HEK293 (cell line): ENCODE data around the gene JAGN1.

Experiments
- BCL11B ChIP-seq: fragments of 450-650 bp; formaldehyde crosslinking; IDR thresholded peaks from 2 replicates; pipeline ENCODE4 v1.5.1; 2016; ENCODE audit warnings: low read depth, missing biosample characterization, missing genetic modification characterization
- GLIS2 ChIP-seq: fragments of 450-650 bp; formaldehyde crosslinking; IDR thresholded peaks from 2 replicates; pipeline ENCODE4 v1.5.1; 2016; ENCODE audit warnings: missing biosample characterization, missing genetic modification characterization
- KLF9 ChIP-seq: fragments of 450-650 bp; formaldehyde crosslinking; IDR thresholded peaks from 2 replicates; pipeline ENCODE4 v1.5.1; 2016; ENCODE audit warnings: missing biosample characterization, missing genetic modification characterization, low read depth
- REST ChIP-seq: fragments of 450-650 bp; formaldehyde crosslinking; IDR thresholded peaks from 2 replicates; pipeline ENCODE4 v1.5.1; 2016; ENCODE audit warnings: missing biosample characterization, missing genetic modification characterization
- ZBTB7A ChIP-seq: fragments of 450-650 bp; formaldehyde crosslinking; IDR thresholded peaks from 2 replicates; pipeline ENCODE4 v1.5.1; 2016; ENCODE audit warnings: low read depth, missing biosample characterization, missing genetic modification characterization
- ZFP41 ChIP-seq: fragments of 450-650 bp; formaldehyde crosslinking; IDR thresholded peaks from 2 replicates; pipeline ENCODE4 v1.5.1; 2016; ENCODE audit warnings: missing biosample characterization, missing genetic modification characterization, borderline replicate concordance
- ZNF157 ChIP-seq: fragments of 450-650 bp; formaldehyde crosslinking; IDR thresholded peaks from 2 replicates; pipeline ENCODE4 v1.5.1; 2016; ENCODE audit warnings: missing biosample characterization, missing genetic modification characterization
- ZNF19 ChIP-seq: fragments of 450-650 bp; formaldehyde crosslinking; IDR thresholded peaks from 2 replicates; pipeline ENCODE4; 2016; ENCODE audit warnings: missing biosample characterization, missing genetic modification characterization, low read depth
- ZNF211 ChIP-seq: fragments of 450-650 bp; formaldehyde crosslinking; IDR thresholded peaks from 2 replicates; pipeline ENCODE4 v1.5.1; 2016; ENCODE audit warnings: low read depth, missing biosample characterization, missing genetic modification characterization
- ZNF23 ChIP-seq: fragments of 450-650 bp; formaldehyde crosslinking; IDR thresholded peaks from 2 replicates; pipeline ENCODE4 v1.5.1; 2016; ENCODE audit warnings: missing biosample characterization, missing genetic modification characterization, borderline replicate concordance
- ZNF239 ChIP-seq: fragments of 450-650 bp; formaldehyde crosslinking; IDR thresholded peaks from 2 replicates; pipeline ENCODE4 v1.5.1; 2016; ENCODE audit warnings: missing biosample characterization, missing genetic modification characterization
- ZNF391 ChIP-seq: fragments of 450-650 bp; formaldehyde crosslinking; IDR thresholded peaks from 2 replicates; pipeline ENCODE4 v1.5.1; 2016; ENCODE audit warnings: low read depth, missing biosample characterization, missing genetic modification characterization, borderline replicate concordance
- ZNF433 ChIP-seq: fragments of 450-650 bp; formaldehyde crosslinking; IDR thresholded peaks from 2 replicates; pipeline ENCODE4 v1.5.1; 2016; ENCODE audit warnings: missing biosample characterization, missing genetic modification characterization, low read depth
- ZNF449 ChIP-seq: fragments of 450-650 bp; formaldehyde crosslinking; IDR thresholded peaks from 2 replicates; pipeline ENCODE4 v1.5.1; 2017; ENCODE audit warnings: missing biosample characterization, mild to moderate bottlenecking, missing genetic modification characterization, moderate library complexity
- ZNF488 ChIP-seq: fragments of 450-650 bp; formaldehyde crosslinking; IDR thresholded peaks from 2 replicates; pipeline ENCODE4 v1.5.1; 2016; ENCODE audit warnings: missing biosample characterization, missing genetic modification characterization
- ZNF660 ChIP-seq: fragments of 450-650 bp; IDR thresholded peaks from 2 replicates; pipeline ENCODE4 v1.5.1; 2018; ENCODE audit warnings: missing biosample characterization, mild to moderate bottlenecking, missing genetic modification characterization
- ZNF664 ChIP-seq: fragments of 450-650 bp; formaldehyde crosslinking; IDR thresholded peaks from 2 replicates; pipeline ENCODE4 v1.5.1; 2016; ENCODE audit warnings: missing biosample characterization, missing genetic modification characterization
- TF ChIP-seq, protein P1 (sequence below): fragments of 450-650 bp; formaldehyde crosslinking; IDR thresholded peaks from 2 replicates; pipeline ENCODE4 v1.5.1; 2016; ENCODE audit warnings: missing biosample characterization, missing genetic modification characterization
- TF ChIP-seq, protein P2 (sequence below): fragments of 450-650 bp; formaldehyde crosslinking; IDR thresholded peaks from 2 replicates; pipeline ENCODE4 v1.5.1; 2016; ENCODE audit warnings: missing biosample characterization, missing genetic modification characterization
- TF ChIP-seq, protein P3 (sequence below): fragments of 450-650 bp; formaldehyde crosslinking; IDR thresholded peaks from 2 replicates; pipeline ENCODE4 v1.5.1; 2016; ENCODE audit warnings: missing biosample characterization, missing genetic modification characterization
- TF ChIP-seq, protein P4 (sequence below): IDR thresholded peaks from 2 replicates; pipeline ENCODE4 v1.6.1; 2011; ENCODE audit warnings: mild to moderate bottlenecking, low read depth, low read length, borderline replicate concordance
- TF ChIP-seq, protein P5 (sequence below): fragments of 450-650 bp; formaldehyde crosslinking; IDR thresholded peaks from 2 replicates; pipeline ENCODE4 v1.5.1; 2017; ENCODE audit warnings: missing biosample characterization, missing genetic modification characterization

Gene JAGN1

DNA sequence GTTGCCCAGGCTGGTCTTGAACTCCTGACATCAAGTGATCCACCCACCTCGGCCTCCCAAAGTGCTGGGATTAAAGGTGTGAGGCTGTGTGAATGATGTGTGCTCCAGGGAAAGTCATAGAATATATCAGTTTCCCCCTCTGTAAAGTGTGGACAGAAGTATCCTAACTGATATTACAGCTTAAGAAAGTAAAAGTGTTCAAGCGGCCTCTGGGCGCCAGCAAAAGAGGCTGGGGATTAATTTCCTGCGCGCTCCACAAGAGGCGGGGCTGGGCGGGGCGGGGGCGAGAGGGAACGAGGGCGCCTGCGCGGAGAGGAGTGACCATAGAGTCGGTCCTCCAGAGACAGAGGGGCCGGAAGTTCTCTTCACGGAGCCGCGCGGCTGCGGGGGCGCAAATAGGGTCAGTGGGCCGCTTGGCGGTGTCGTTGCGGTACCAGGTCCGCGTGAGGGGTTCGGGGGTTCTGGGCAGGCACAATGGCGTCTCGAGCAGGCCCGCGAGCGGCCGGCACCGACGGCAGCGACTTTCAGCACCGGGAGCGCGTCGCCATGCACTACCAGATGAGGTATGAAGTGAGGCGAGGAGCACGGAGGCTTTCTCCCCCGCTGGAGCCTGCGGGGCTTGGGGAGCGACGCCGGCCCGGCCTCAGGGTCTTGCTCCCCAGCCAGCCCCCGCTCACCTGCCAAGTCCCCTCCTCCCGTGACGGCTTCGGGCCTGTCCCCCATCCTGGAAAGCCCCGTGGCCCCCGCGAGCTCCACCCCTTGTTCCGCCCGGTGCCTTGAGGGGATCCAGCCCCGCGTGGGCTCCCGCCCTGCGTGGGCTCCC, at the start of gene JAGN1 (continued):
- TF ChIP-seq, protein P1, sequence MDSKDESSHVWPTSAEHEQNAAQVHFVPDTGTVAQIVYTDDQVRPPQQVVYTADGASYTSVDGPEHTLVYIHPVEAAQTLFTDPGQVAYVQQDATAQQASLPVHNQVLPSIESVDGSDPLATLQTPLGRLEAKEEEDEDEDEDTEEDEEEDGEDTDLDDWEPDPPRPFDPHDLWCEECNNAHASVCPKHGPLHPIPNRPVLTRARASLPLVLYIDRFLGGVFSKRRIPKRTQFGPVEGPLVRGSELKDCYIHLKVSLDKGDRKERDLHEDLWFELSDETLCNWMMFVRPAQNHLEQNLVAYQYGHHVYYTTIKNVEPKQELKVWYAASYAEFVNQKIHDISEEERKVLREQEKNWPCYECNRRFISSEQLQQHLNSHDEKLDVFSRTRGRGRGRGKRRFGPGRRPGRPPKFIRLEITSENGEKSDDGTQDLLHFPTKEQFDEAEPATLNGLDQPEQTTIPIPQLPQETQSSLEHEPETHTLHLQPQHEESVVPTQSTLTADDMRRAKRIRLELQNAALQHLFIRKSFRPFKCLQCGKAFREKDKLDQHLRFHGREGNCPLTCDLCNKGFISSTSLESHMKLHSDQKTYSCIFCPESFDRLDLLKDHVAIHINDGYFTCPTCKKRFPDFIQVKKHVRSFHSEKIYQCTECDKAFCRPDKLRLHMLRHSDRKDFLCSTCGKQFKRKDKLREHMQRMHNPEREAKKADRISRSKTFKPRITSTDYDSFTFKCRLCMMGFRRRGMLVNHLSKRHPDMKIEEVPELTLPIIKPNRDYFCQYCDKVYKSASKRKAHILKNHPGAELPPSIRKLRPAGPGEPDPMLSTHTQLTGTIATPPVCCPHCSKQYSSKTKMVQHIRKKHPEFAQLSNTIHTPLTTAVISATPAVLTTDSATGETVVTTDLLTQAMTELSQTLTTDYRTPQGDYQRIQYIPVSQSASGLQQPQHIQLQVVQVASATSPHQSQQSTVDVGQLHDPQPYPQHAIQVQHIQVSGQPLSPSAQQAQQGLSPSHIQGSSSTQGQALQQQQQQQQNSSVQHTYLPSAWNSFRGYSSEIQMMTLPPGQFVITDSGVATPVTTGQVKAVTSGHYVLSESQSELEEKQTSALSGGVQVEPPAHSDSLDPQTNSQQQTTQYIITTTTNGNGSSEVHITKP = peak; percentile 49; the same call in 1 of the 2 replicates
- no peak for TF ChIP-seq ZNF157 (tag by site-specific recombination)
- 0 out of 2 replicates have a peak, but pooled peaks have one; percentile 28 for TF ChIP-seq ZFP41 (tag by site-specific recombination)
- TF ChIP-seq ZNF239 (tag by site-specific recombination) = 0 out of 2 replicates have a peak, but pooled peaks have one; percentile 48
- no peak for TF ChIP-seq ZNF664 (tag by site-specific recombination)
- TF ChIP-seq ZNF23 = no peak
- peak; percentile 94 for TF ChIP-seq ZBTB7A
- peak; percentile 66 for TF ChIP-seq GLIS2 (tag by site-specific recombination)
- TF ChIP-seq, protein P2, sequence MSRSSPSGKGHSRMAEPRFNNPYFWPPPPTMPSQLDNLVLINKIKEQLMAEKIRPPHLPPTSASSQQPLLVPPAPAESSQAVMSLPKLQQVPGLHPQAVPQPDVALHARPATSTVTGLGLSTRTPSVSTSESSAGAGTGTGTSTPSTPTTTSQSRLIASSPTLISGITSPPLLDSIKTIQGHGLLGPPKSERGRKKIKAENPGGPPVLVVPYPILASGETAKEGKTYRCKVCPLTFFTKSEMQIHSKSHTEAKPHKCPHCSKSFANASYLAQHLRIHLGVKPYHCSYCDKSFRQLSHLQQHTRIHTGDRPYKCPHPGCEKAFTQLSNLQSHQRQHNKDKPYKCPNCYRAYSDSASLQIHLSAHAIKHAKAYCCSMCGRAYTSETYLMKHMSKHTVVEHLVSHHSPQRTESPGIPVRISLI (tag by site-specific recombination) = no peak
- TF ChIP-seq, protein P3, sequence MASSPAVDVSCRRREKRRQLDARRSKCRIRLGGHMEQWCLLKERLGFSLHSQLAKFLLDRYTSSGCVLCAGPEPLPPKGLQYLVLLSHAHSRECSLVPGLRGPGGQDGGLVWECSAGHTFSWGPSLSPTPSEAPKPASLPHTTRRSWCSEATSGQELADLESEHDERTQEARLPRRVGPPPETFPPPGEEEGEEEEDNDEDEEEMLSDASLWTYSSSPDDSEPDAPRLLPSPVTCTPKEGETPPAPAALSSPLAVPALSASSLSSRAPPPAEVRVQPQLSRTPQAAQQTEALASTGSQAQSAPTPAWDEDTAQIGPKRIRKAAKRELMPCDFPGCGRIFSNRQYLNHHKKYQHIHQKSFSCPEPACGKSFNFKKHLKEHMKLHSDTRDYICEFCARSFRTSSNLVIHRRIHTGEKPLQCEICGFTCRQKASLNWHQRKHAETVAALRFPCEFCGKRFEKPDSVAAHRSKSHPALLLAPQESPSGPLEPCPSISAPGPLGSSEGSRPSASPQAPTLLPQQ (tag by site-specific recombination) = peak; percentile 86
- no peak for TF ChIP-seq ZNF211 (tag by site-specific recombination)
- TF ChIP-seq ZNF660 (tag by site-specific recombination) = peak; percentile 92
- TF ChIP-seq ZNF391 (tag by site-specific recombination) = peak; percentile 23; the same call in 1 of the 2 replicates
- TF ChIP-seq BCL11B (tag by site-specific recombination) = no peak; the same call in none of the 2 replicates
- no peak for TF ChIP-seq ZNF488 (tag by site-specific recombination)
- TF ChIP-seq KLF9 (tag by site-specific recombination) = peak; percentile 64; the same call in 1 of the 2 replicates
- TF ChIP-seq REST (tag by site-specific recombination) = peak; percentile 46; the same call in 1 of the 2 replicates
- TF ChIP-seq ZNF449 (tag by site-specific recombination) = peak; percentile 54; the same call in 1 of the 2 replicates
- no peak for TF ChIP-seq ZNF19 (tag by site-specific recombination)
- TF ChIP-seq, protein P4, sequence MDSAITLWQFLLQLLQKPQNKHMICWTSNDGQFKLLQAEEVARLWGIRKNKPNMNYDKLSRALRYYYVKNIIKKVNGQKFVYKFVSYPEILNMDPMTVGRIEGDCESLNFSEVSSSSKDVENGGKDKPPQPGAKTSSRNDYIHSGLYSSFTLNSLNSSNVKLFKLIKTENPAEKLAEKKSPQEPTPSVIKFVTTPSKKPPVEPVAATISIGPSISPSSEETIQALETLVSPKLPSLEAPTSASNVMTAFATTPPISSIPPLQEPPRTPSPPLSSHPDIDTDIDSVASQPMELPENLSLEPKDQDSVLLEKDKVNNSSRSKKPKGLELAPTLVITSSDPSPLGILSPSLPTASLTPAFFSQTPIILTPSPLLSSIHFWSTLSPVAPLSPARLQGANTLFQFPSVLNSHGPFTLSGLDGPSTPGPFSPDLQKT = no peak
- TF ChIP-seq, protein P5, sequence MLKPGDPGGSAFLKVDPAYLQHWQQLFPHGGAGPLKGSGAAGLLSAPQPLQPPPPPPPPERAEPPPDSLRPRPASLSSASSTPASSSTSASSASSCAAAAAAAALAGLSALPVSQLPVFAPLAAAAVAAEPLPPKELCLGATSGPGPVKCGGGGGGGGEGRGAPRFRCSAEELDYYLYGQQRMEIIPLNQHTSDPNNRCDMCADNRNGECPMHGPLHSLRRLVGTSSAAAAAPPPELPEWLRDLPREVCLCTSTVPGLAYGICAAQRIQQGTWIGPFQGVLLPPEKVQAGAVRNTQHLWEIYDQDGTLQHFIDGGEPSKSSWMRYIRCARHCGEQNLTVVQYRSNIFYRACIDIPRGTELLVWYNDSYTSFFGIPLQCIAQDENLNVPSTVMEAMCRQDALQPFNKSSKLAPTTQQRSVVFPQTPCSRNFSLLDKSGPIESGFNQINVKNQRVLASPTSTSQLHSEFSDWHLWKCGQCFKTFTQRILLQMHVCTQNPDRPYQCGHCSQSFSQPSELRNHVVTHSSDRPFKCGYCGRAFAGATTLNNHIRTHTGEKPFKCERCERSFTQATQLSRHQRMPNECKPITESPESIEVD (tag by site-specific recombination) = no peak
- TF ChIP-seq ZNF433 (tag by site-specific recombination) = no peak
